Muscle of back (tissue), 11 donors: ENCODE results near the gene ST6GALNAC6. TPM values are rescaled to one million over a fixed set of nuclear protein-coding genes. Genes with fewer than 3 reads are reported as not detected.
"Not testable (repeated sequence)": the region's sequence is repeated elsewhere in the genome, so short reads cannot be mapped to it uniquely, and the experiment has no call there.

Source experiments
- DNase-seq, 3 donors: peaks; one replicate each; pipeline versions ENCODE4 v3.0.0 to v3.0.0-alpha.2; 2013
- polyA plus RNA-seq, 10 donors: library from polyadenylated mRNA; unstranded; fragments of 120-200 nt; gene quantifications; one replicate each; pipeline ENCODE4 v1.2.1, GENCODE V29; 2013; ENCODE audit not compliant: insufficient read length in 10 of 10

ST6GALNAC6 gene
- polyA plus RNA-seq, 10 donors: 40.4 to 58.5 (median 46.6) TPM

GRCh38 chr9:127897193-127897692, 2.2 kb downstream of the ST6GALNAC6 start:
- peak; percentile 71 to 85 (median 74) for DNase-seq

- no peak for DNase-seq
Measured at GRCh38 chr9:127896395-127897192, 2.8 kb downstream of the ST6GALNAC6 start.

DNA sequence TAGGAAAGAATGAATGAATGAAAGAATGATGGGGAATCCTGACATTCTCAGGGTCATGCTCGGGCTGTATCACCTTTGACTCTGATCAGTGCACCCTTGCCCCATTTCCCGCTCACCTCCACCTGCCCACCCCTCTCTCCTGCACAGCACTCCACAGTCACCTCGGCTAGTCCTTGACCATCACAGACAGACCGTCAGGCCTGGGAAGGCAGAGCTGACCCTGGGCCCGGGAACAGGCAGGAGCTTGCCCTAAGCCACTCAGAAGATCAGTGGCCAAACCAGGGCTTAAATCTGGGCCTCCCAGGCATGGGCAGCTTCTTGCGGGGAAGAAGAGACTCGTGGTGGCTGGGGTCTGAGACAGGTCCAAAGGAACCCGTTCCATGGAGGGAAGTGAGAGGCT, 3.6 kb downstream of the ST6GALNAC6 start:
- DNase-seq: no peak

DNA sequence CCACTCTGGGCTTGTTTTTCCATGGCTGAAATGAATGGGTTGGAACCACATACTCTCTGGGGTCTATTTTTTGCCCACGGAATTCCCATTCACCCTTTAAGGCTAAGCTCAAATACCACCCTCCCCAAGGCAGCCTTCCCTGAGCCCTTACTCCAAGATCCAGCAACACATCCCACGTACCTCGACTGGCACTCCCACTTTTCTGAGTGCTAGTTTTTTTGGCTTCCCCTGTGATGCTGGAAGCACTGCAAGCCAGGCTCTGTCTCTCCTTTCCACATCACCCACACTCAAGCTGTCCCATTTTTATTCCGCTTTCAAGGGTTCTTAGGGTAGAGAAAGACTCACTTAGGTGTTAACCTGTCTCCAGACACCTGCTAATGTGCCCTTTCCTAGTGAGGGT, 6.0 kb downstream of the ST6GALNAC6 start:
- no peak for DNase-seq

- no peak for DNase-seq
Measured at GRCh38 chr9:127892831-127893230, 6.6 kb downstream of the ST6GALNAC6 start.

DNA sequence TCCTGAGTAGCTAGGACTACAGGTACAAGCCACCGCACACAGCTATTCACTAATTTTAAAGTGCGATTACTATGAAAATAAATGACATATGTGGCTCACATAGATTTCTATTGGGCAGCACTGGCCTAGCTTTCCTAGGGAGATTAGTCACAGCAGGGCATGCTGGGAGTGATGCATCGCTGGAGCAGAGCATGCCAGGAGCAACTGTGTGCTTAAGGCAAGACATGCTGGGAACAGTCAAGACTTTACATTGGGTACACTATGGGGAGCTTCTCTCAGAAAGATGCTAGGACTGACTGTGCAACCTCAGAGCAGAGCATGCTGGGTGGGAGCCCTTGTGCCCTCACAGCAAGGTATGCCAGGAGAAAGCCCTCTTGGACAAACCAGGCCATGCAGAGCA, 9.3 kb downstream of the ST6GALNAC6 start:
- DNase-seq: no peak

DNA sequence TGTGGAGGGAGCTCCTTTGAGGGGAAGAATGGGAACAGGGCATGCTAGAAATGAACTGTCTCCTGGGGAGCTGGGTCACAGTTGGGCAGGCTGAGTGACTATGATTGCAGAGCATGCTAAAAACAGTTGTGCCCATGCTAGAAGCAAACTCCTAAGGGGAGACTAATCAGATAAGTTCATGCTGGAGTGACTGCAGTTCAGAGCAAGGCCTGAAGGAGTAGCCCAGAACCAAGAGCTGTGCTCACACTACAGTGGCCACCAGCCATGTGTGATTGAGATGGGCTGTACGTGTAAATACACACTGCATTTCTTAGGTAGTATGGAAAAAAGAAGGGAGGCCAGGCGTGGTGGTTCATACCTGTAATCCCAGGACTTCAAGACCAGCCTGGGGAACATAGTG, 11.6 kb downstream of the ST6GALNAC6 start:
- DNase-seq: no peak

- DNase-seq: no peak
Measured at GRCh38 chr9:127886401-127886972, 12.9 kb downstream of the ST6GALNAC6 start.

DNA sequence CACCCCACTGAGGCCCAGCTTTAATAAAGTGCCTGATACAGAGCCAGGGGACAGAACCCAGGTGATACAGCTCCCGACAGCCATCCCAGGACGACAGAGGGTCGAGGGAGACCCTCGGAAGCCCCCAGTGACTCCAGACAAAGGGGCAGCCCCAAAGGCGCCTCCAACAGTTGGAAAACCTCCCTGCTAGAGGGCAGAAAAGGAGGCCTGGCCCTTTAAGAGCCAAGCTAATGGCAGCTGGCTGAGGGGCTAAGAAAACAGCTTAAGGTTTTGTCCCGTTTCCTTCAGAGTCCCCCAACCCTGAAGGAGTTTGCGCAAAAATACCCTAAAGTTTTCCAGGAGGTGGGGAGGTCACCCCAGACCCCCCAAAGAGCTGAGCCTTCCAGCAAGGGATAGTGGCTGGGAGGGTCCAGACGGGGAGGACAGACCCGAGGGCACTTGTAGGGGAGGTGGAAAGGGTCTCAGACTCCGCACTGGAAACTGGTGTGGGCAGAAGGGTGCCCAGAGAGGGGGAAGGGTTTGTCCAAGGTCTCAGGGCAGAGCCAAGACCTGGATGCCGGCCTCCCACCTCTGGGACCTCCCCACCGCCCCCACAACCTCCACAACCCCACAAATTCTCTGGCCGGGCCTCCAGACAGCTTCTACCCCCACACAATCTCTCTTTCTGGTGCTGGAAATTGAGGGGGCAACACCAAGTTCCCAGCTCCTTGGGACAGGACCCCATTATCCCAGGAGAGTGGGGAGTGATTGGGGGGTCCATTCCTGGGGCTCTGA, 13.7 kb downstream of the ST6GALNAC6 start:
- no peak for DNase-seq

GRCh38 chr9:127884976-127885490, 14.4 kb downstream of the ST6GALNAC6 start:
- no peak for DNase-seq

GRCh38 chr9:127884427-127884911, 14.9 kb downstream of the ST6GALNAC6 start:
- peak in 1 of 3 donors; percentile 44 for DNase-seq

- DNase-seq: no peak
Measured at GRCh38 chr9:127883959-127884358, 15.4 kb downstream of the ST6GALNAC6 start.

DNA sequence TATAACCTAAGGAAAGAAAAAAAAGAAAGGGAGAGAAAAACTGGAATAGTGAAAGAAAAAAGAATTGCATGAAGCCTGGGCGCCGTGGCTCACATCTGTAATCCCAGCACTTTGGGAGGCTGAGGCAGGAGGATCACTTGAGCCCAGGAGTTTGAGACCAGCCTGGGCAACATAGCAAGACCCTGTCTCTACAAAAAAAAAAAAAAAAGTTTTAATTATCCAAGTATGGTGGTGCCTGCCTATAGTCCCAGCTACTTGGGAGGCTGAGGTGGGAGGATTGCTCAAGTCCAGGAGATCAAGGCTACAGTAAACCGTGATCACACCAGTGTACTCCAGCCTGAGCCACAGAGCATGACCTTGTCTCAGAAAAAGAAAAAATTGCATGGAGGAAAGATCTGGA, 17.7 kb downstream of the ST6GALNAC6 start:
- not testable (repeated sequence) for DNase-seq

DNA sequence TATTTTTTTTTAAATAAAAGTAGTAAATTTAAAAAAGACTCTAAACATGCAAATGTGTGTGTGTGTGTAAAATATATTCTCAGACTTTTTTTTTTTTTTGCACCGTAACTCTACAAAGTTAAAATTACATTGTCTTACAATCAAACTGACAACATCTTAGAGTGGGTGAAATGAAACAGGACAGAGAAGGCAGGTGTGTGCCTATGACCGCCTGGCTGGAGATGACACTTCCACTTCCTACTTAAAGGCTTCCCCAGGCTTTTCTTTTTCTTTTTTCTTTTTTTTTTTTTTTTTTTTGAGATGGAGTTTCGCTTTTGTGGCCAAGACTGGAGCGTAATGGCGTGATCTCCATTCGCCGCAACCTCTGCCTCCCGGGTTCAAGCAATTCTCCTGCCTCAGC, 19.3 kb downstream of the ST6GALNAC6 start:
- DNase-seq: no peak

DNA sequence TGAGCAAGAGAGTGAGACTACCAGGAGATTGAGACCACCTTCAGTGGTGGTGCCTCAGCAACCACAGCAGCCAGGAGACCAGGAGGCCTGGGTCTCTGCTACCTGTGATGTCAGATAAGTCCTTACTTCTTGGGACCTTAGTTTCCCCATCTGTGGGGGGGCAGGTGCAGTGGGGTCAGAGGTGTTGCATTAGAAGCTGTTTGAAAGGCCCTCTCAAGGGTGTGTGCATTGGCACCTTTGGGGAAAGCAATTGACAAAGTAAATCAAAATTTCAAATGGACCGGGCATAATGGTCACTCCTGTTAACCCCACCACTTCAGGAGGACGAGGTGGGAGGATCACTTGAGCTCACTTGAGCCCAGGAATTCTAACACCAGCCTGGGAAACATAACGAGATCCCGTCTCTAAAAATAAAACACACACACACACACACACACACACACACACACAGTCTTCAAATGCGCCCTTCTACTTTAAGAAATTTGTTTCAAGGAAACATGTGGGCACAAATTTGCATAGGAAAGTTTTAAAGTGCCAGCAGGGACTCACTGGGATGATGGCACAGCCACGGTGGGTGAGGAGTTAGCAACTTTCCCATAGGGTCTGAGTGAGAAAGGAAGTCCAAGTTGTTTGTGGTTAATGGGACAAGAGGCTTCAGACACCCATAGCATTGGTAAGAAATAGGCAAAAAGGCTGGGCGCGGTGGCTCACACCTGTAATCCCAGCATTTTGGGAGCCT, 20.6 kb downstream of the ST6GALNAC6 start:
- DNase-seq: no peak

DNA sequence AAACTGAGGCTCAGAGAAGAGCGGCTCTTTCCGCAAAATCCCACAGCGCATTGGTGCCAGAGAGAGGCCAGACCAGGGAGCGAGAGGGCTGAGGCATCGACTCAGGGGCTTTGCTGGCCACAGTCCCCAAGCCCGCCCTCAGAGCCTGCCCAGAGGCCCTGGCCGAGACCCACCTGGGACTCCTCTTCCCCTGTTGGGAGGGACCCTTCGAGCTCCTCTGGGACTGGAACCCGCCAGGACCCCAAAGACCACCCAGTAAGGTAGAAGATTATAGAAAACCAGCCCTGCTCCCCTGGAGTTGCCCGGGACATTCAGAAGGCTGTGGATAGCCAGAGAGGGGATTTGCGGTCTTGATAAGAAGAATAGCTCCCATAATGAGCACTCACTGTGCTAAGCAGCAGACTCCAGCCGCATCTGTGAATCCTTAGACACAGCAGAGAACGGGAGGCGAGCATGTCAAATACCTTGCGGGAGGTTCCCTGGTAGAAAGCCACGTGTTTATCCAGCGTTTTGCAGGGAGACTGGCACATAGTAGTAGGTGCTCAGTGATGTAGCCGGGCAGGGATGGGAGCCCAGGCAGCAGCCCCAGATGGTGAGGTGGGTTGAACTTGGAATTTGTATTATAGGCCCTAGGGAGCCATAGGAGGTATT, 21.3 kb downstream of the ST6GALNAC6 start:
- DNase-seq: no peak

GRCh38 chr9:127877566-127877998, 21.8 kb downstream of the ST6GALNAC6 start, which contains the start of gene AK1:
Gene AK1, minus strand, starts transcription at chr9:127877675. Its CDS starts 3,058 bp downstream, at chr9:127874617.
- DNase-seq: peak; percentile 62 to 86 (median 81)

DNA sequence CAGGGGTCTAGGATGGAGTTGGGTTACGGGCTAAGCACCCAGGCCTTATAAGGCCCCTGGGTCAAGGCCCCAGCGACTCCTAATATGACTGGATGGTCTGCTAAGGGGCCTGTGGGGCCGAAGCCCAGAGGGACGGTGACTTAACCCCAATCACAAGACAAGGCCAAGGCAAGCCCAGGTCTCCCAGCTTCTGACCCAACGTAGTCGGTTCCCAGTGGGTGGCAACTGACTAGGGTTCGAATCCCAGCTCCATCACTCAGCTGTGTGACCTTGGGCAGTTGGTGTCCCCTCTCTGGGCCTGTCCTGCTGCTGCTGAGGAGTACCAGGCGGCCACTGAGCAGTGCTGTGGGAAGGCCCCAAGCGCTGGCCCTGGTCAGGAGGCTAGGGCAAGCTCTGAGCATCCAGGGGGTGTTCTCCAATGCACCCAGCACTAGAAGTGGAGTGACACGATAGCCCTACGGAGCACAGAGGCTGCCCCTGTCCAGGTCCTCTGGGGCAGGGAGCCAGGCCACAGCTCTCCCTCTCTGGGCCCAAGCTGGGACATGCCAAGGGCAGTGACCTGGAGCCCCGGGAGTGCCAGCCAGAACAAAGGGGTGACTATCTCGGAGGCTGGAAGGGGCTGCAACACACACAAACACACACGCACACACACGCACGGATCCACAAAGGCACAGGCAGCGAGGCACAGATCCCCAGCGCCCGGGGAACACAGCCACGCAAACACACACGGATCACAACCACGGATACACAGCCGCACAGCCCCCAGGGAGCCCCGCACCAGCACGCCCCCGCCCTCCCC, 22.4 kb downstream of the ST6GALNAC6 start:
- peak in 1 of 3 donors; percentile 52 for DNase-seq

DNA sequence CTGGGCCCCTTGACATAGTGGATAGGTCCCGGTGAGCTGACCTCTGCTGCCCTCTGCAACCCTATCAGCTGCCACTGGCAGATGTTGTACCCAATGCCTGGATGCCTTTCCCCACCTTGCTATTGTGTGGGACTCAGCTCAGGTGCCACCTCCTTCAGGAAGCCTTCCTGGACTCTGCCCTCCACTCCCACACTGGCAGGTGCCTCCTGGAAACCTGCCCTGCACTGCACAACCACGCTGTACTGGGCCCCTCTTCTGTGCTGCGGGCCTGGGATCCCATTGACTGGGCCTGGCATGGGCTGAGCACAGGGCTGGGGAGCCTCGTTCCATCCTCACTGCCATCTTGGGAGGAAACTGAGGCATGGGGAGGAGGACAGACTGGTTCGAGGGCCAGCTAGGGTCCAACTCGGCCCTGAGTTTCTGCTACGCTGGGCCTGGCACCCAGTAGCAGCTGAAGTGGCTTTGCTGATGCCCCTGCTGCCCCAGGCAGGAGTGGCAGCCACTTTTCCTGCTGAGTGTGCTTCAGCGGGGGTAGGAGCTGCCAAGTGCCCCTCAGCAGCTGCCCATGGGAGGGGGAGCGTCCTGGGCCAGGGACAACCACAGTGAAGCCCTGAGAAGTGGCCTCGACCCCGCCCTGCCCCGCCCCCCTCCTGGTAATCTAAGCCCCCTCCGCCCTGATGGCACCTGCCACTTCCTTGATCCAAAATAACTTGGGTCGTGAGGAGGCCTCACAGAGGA, 23.2 kb downstream of the ST6GALNAC6 start:
- peak; percentile 40 to 62 (median 51) for DNase-seq
